Measurements from ENCODE around the gene SLC25A29.
"Not testable (repeated sequence)": the region's sequence is repeated elsewhere in the genome, so short reads cannot be mapped to it uniquely, and the experiment has no call there.

SLC25A29 gene

GRCh38 chr14:100293497-100294212, 12.6 kb downstream of the SLC25A29 start:
- DNase-seq (ENCODE audit: low read depth): no peak

DNA sequence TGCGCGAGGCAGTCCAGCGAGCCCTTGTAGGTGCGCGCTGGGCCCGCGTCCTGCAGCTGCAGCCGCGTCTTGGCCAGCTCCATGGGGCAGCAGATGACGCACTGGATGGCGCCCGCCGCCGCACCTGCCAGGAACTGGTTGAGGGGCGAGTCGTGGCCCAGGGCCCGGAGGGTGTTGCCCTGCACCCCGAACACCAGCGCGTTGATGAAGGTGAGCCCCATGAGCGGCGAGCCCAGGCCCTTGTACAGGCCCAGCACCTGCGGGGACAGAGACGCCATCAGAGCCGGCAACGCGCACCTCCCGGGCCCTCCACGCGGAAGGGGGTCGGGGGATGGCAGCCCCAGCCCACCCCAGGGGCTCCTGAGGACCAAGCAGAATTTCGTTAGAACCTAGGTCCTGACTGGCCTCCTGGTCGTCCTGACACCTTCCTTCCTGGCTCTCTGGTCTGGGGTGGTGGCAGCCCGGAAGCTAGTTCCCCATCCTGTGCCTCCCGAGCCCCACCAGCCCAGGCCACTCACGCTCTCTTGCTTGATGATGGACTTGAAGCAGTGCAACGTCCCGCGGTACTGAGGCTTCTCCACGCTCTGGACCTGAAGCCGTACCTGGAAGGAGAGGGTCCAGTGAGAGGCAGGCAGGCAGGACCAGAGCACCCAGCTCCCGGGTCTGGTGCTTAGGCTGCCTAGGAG, 13.3 kb downstream of the SLC25A29 start:
- DNase-seq (ENCODE audit: low read depth): no peak

GRCh38 chr14:100292301-100292775, 13.9 kb downstream of the SLC25A29 start:
- no peak for DNase-seq (ENCODE audit: low read depth)

GRCh38 chr14:100291305-100292075, 14.8 kb downstream of the SLC25A29 start:
- DNase-seq (ENCODE audit: low read depth): no peak

DNA sequence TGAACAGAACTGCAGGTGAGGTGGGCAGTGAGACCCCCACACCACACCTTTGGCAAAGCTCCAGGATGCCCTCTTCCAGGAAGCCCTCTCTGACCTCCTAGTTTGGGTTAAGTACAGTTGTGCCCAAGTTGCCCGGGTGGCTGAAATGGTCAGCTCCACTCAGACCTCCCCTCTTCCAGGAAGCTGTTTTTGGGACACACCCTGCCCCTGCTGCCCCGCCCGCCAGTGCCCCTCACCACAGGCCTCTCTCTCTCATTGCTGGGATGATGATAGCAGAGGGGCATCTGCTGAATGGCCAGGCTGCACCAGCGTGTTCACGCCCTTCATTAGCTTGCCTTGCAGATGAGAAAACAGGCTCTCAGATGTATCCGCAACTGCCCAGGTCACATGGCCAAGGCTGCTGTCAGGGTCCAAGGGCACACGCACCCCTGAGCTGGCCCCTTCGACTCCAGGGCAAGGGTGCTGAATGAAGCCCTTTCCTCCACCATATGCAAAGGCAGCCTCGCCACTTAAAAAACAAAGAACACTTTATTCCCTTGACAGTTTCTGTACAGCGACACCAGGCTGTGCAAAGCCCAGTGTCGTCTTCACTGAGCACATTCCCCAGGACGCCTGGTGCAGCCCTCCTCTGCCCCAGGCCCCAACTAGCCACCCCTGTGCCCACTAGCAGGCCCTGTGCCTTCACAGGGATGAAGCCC, 15.5 kb downstream of the SLC25A29 start:
- DNase-seq (ENCODE audit: low read depth): no peak

- DNase-seq (ENCODE audit: low read depth): no peak
Observed at GRCh38 chr14:100289916-100290606, 16.2 kb downstream of the SLC25A29 start.

DNA sequence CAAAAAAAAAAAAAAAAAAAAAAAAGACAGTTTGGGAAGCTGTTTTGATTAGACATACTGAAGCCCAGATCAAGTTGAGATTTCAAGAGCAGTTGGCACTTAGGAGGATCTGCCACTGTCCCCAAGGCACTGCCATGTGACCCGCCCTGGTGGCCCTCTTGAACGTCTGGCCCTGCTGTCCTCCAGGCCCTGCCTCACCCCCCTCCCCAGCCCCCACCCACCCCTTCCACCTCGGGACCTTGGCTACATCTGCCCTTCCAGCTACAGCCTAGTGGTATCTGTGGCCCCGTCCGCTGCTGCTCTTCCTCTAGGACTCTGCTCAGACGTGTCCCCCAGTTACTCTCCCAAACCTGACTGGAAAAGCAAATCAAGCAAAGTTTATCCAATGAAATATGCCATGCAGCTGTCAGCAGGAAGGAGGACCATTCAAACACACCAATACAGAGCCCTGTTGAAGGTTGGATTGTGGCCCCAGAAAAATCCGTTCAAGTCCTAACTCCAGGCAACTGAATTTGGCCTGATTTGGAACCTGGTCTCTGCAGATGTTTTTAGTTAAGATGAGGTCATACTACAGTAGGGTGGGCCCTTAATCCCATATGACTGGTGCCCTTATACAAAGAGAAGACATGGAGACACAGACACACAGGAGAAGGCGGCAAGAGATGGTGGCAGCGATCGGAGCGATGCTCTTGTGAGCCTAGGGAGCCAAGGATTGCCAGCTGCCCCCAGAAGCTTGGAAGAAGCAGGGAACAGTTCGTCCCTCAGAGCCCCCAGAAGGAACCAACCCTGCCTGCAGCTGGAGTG, 17.7 kb downstream of the SLC25A29 start:
- DNase-seq (ENCODE audit: low read depth): no peak

DNA sequence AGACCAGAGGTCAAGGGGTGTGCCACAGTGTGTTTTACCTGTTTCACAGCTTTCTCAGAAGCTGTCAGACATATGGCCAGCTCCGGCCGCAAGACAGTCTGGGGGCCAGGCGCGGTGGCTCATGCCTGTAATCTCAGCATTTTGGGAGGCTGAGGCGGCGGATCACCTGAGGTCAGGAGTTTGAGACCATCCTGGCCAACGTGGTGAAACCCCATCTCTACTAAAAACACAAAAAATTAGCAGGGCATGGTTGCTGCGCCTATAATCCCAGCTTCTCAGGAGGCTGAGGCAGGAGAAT, 18.3 kb downstream of the SLC25A29 start:
- DNase-seq (ENCODE audit: low read depth): not testable (repeated sequence)

GRCh38 chr14:100287202-100287997, 18.8 kb downstream of the SLC25A29 start:
- DNase-seq (ENCODE audit: low read depth): no peak

GRCh38 chr14:100286484-100287191, 19.6 kb downstream of the SLC25A29 start:
- no peak for DNase-seq (ENCODE audit: low read depth)

- DNase-seq (ENCODE audit: low read depth): no peak
Observed at GRCh38 chr14:100285913-100286400, 20.3 kb downstream of the SLC25A29 start.

DNA sequence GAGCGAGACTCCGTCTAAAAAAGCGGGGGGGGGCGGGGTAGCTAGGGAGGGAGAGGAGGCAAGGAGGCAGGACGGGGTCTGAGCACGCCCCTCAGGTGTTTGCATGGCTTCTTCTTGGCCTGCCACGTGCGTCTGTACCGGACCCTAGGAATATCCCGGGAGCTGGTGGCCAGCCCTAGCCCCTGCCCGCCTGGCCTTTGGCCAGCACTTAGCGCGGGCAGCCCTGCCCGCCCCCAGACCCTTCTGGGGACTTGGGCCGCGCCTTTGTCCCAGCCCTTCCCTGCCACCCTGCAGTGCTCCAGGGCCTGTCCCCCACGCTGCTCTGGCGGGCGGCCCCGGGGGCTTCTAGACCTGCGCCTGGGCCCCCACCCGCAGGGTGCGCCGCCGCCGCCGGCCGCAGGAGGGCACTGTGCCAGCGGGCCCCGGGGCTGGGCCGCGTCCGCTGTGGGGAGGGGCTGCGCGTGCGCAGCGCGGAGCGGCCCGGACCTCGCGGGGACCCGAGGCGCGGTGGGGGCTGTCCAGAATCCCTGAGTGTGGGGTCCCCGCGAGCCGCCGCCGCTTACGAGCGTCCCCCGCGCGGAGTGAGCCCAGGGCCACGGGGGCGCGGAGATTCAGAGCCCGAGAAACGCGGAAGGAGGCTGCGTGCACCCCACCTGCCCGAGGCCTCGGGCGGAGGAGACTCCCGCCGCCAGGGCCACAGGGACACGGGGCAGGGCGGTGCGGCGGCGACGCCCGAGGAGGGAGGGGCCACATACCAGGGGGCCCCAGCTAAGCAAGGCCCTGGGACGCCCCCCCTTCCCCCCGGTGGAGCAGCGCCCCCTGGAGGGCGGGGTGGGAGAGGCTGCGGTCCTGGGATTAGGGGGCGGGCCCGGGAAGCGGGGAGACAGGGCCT, 21.0 kb downstream of the SLC25A29 start:
- peak; percentile 75 for DNase-seq (ENCODE audit: low read depth)

DNA sequence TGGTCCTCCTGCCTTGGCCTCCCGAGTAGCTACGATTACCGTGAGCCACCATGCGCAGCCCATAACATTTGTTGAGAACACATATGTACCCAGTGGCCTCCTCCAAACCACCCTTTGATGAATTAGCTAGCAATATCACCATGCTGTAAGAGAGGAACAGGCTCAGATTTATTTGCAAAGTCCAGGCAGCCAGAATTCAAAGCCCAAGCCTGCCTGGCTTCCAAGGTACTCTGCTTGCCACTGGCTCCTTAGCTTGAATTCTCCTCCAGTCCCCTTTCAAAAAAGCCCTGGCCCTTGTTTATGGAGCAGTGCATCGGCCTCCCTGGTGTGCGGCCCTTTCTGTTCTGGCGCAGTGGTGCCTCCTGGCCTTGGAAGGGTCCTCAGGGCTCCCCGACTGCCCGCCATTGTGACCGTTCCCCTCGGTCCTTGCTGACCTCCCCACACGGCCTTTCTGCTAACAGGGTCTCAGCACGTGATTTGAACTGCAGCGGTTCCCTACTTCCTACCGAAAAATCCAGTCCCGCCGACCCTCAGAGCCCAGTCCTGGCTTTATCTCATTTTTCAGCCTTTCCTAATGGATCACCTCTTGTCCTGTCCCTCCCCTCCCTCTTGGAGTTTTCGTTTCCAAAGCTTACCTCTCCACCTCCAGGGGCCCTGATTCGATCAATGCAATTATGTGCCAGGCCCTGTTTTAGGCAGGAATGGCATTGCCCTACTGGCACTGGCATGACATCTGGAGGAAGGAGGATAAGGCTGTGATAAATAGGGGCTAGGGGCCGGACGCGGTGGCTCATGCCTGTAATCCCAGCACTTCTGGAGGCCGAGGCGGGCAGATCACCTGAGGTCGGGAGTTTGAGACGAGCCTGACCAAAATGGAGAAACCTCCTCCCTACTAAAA, 22.0 kb downstream of the SLC25A29 start:
- DNase-seq (ENCODE audit: low read depth): no peak

DNA sequence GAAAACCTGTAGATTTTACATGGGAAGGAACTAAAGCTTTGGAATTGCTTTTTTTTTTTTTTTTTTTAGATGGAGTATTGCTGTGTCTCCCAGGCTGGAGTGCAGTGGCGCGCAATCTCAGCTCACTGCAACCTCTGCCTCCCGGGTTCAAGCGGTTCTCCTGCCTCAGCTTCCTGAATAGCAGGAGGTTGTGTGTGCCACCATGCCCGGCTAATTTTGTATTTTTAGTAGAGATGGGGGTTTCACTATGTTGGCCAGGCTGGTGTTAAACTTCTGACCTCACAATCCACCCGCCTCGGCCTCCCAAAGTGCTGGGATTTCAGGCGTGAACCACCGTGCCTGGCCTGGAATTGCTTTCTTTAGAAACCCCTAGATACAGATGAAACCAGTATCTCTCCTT, 22.8 kb downstream of the SLC25A29 start:
- DNase-seq (ENCODE audit: low read depth): not testable (repeated sequence)

- DNase-seq (ENCODE audit: low read depth): no peak
Observed at GRCh38 chr14:100282766-100283419, 23.4 kb downstream of the SLC25A29 start.

- DNase-seq (ENCODE audit: low read depth): no peak
Observed at GRCh38 chr14:100282083-100282350, 24.2 kb downstream of the SLC25A29 start.

All from ELR (cell line).